SK-N-SH (cell line): ENCODE measurements around the gene BCAS2.

Experiments
- CTCF ChIP-seq: fragments of 200-600 bp; sonication (generic); IDR thresholded peaks from 2 replicates; pipeline ENCODE4 v1.6.1; 2017; ENCODE audit warnings: antibody characterized with exemption, mild to moderate bottlenecking, moderate library complexity
- EP300 ChIP-seq, 2 experiments: IDR thresholded peaks; 2 replicates each; pipeline versions ENCODE4 v1.4.0 to v1.6.1; 2012; ENCODE audit warnings: borderline replicate concordance in 1 of 2, low read depth in 1 of 2, low read length in 1 of 2
- MXI1 ChIP-seq: IDR thresholded peaks from 2 replicates; pipeline ENCODE4 v1.6.1; 2012; ENCODE audit warnings: mild to moderate bottlenecking, low read depth, low read length, improper control_type of control experiment
- POLR2AphosphoS5 ChIP-seq: IDR thresholded peaks from 2 replicates; pipeline ENCODE4 v1.6.1; 2012; ENCODE audit warnings: low read depth, low read length
- RXRA ChIP-seq: IDR thresholded peaks from 2 replicates; pipeline ENCODE4 v1.4.0; 2012; ENCODE audit warnings: low read depth, mild to moderate bottlenecking, borderline replicate concordance
- SIN3A ChIP-seq: IDR thresholded peaks from 2 replicates; pipeline ENCODE4 v1.6.1; 2012; ENCODE audit warnings: low read depth, mild to moderate bottlenecking, low read length, moderate library complexity, borderline replicate concordance
- ZBTB33 ChIP-seq: IDR thresholded peaks from 2 replicates; pipeline ENCODE4 v1.4.0; 2012; ENCODE audit warnings: low read depth, borderline replicate concordance

- TF ChIP-seq CTCF (no peak), POLR2AphosphoS5 (no peak), ZBTB33 (no peak), RXRA (no peak), EP300 (IDR thresholded peaks at IDR 0.05; ENCODE audit: borderline replicate concordance in 1 of 2, low read depth in 1 of 2, low read length in 1 of 2) (no peak), MXI1 (no peak), SIN3A (no peak)
Measured at GRCh38 chr1:114531094-114531493, 50.3 kb downstream of the BCAS2 start.
